ENCODE results near the gene TACC2. TPM values are rescaled to one million over a fixed set of nuclear protein-coding genes. Genes with fewer than 3 reads are reported as not detected.

The TACC2 gene
- total RNA-seq, 6 experiments from 2014 or later, result 16.2 to 21.1 (median 18.8) TPM

- ATAC-seq, result peak; percentile 52 to 67 (median 58)
- TF ChIP-seq CTCF (IDR thresholded peaks at IDR 0.05), result no peak
- no peak for TF ChIP-seq POLR2A (IDR thresholded peaks at IDR 0.05)
Observed at GRCh38 chr10:122301055-122301810, 312.3 kb downstream of the TACC2 start.

GRCh38 chr10:122301811-122302115 is 312.8 kb downstream of the TACC2 start:
- ATAC-seq (no peak), DNase-seq (no peak)
- TF ChIP-seq CTCF (IDR thresholded peaks at IDR 0.05) (no peak), POLR2A (IDR thresholded peaks at IDR 0.05) (no peak)
- 92% methylated on average over 4 of the region's 7 CpGs for WGBS (ENCODE audit: insufficient coverage, low coverage, low lambda C conversion rate, missing lambda C conversion rate)
- Histone ChIP-seq H3K27me3 (no peaks in the 10 kb centered on the region), H3K4me1 (peaks cover 0 to 27% (median 6%) of the 10 kb centered on the region in 4 donors), H3K36me3 (no peaks in the 10 kb centered on the region), H3K9me3 (no peaks in the 10 kb centered on the region), H3K4me3 (no peak overlapping the region), H3K27ac (peak overlapping the region in 1 of 3 donors; percentile 65)
- intact Hi-C loops (cut with DNase I), result no loop called here

More at GRCh38 chr10:122301055-122301810, 312.3 kb downstream of the TACC2 start:
- Histone ChIP-seq H3K27ac (peak overlapping the region; percentile 37 to 65 (median 53)), H3K36me3 (no peaks in the 10 kb centered on the region), H3K9me3 (no peaks in the 10 kb centered on the region), H3K27me3 (no peaks in the 10 kb centered on the region), H3K4me1 (peaks cover 0 to 27% (median 6%) of the 10 kb centered on the region in 4 donors), H3K4me3 (no peak overlapping the region)
- peak in 1 of 3 donors; percentile 55 for DNase-seq
- WGBS (ENCODE audit: insufficient coverage, low coverage, low lambda C conversion rate, missing lambda C conversion rate), result 31% methylated on average over 8 of the region's 12 CpGs
- intact Hi-C loops (cut with DNase I), result no loop called here

GRCh38 chr10:122302315-122302714 is 313.4 kb downstream of the TACC2 start:
- ATAC-seq (no peak), DNase-seq (no peak)
- no peaks in the 10 kb centered on the region for H3K36me3 ChIP-seq
- peaks cover 0 to 28% (median 6%) of the 10 kb centered on the region in 4 donors for H3K4me1 ChIP-seq
- intact Hi-C loops (cut with DNase I), result no loop called here
- no peak overlapping the region for H3K27ac ChIP-seq
- no peak overlapping the region for H3K4me3 ChIP-seq
- 97% methylated on average over 4 of the region's 4 CpGs for WGBS (ENCODE audit: insufficient coverage, low coverage, low lambda C conversion rate, missing lambda C conversion rate)
- no peak for TF ChIP-seq POLR2A (IDR thresholded peaks at IDR 0.05)
- no peak for TF ChIP-seq CTCF (IDR thresholded peaks at IDR 0.05)
- no peaks in the 10 kb centered on the region for H3K27me3 ChIP-seq
- no peaks in the 10 kb centered on the region for H3K9me3 ChIP-seq

- no peaks in the 10 kb centered on the region for H3K27me3 ChIP-seq
- H3K4me3 ChIP-seq, result no peak overlapping the region
- intact Hi-C loops (cut with DNase I), result no loop called here
- ATAC-seq, result no peak
- 79% methylated on average over 9 of the region's 9 CpGs for WGBS (ENCODE audit: insufficient coverage, low coverage, low lambda C conversion rate, missing lambda C conversion rate)
- TF ChIP-seq CTCF (IDR thresholded peaks at IDR 0.05) (no peak), POLR2A (IDR thresholded peaks at IDR 0.05) (no peak)
- no peaks in the 10 kb centered on the region for H3K9me3 ChIP-seq
- no peak for DNase-seq
- H3K4me1 ChIP-seq, result peaks cover 0 to 39% (median 12%) of the 10 kb centered on the region in 4 donors
- peak overlapping the region; percentile 27 to 55 (median 48) for H3K27ac ChIP-seq
- no peaks in the 10 kb centered on the region for H3K36me3 ChIP-seq
Observed at GRCh38 chr10:122303271-122304053, 314.5 kb downstream of the TACC2 start.

Small RNA genes within 50 kb of the gene (small RNA-seq; reads per million reads assigned to genes)
- gene RF02219, result 0 reads per million in 2 experiments

Other genes with a start within 250 kb of the TACC2 start
- gene ATE1, start 61.1 kb upstream of the TACC2 start, total RNA-seq, result 10 to 100 TPM; 17.7 to 21.6 (median 19.9) TPM
- 10 to 100 TPM; 17.0 to 46.5 (median 30.6) TPM for gene NSMCE4A, start 13.9 kb upstream of the TACC2 start, total RNA-seq